ENCODE measurements around the gene PCK2. TPM values are rescaled to one million over a fixed set of nuclear protein-coding genes. Genes with fewer than 3 reads are reported as not detected.

PCK2 gene
- total and polyA plus RNA-seq, 2 of the 13 experiments (the other 11 are each of a cell fraction or from before 2014, with no cell fraction given), result 129 to 272 TPM

DNA sequence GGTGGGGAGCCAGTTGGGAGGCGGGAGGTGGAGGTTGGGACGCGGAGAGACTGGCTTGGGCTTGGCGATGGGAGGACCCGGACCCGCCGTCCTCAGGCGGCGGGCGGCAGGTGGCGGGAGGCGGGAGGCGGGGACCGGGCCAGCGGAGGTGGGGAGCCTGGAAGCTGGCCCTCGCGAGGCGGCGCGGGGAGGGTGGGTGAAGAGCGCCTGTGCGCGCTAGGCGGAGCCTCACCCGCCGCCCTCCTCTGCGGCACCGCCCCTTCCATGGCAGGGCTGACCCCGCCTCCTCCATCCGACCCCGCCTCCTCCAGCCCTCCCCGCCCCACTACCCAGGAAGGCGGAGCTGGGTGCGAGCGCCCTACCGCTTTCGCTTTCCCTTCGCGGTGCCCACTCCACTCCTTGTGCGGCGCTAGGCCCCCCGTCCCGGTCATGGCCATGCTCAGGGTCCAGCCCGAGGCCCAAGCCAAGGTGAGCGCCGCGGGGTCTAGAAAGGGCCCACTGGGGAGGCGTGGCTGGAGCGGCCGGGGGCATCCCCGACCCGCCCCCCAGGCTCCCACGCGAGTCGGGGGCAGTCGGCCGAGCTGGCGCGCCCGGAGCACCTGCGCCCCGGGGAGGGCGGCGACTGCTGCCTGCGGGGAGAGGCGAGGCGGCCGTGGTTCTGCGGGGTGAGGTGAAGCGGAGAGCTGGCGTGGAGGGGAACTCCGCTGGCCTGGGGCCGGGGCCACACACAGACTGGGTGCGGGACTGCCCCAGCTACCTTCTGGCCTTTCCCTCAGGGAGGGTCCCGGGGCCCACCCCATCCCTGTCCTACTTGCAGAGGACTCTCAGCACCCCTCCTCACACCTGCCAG lies 41.9 kb downstream of the PCK2 start, which contains the start of gene PSME1 (continued):
- TF ChIP-seq, protein P1, sequence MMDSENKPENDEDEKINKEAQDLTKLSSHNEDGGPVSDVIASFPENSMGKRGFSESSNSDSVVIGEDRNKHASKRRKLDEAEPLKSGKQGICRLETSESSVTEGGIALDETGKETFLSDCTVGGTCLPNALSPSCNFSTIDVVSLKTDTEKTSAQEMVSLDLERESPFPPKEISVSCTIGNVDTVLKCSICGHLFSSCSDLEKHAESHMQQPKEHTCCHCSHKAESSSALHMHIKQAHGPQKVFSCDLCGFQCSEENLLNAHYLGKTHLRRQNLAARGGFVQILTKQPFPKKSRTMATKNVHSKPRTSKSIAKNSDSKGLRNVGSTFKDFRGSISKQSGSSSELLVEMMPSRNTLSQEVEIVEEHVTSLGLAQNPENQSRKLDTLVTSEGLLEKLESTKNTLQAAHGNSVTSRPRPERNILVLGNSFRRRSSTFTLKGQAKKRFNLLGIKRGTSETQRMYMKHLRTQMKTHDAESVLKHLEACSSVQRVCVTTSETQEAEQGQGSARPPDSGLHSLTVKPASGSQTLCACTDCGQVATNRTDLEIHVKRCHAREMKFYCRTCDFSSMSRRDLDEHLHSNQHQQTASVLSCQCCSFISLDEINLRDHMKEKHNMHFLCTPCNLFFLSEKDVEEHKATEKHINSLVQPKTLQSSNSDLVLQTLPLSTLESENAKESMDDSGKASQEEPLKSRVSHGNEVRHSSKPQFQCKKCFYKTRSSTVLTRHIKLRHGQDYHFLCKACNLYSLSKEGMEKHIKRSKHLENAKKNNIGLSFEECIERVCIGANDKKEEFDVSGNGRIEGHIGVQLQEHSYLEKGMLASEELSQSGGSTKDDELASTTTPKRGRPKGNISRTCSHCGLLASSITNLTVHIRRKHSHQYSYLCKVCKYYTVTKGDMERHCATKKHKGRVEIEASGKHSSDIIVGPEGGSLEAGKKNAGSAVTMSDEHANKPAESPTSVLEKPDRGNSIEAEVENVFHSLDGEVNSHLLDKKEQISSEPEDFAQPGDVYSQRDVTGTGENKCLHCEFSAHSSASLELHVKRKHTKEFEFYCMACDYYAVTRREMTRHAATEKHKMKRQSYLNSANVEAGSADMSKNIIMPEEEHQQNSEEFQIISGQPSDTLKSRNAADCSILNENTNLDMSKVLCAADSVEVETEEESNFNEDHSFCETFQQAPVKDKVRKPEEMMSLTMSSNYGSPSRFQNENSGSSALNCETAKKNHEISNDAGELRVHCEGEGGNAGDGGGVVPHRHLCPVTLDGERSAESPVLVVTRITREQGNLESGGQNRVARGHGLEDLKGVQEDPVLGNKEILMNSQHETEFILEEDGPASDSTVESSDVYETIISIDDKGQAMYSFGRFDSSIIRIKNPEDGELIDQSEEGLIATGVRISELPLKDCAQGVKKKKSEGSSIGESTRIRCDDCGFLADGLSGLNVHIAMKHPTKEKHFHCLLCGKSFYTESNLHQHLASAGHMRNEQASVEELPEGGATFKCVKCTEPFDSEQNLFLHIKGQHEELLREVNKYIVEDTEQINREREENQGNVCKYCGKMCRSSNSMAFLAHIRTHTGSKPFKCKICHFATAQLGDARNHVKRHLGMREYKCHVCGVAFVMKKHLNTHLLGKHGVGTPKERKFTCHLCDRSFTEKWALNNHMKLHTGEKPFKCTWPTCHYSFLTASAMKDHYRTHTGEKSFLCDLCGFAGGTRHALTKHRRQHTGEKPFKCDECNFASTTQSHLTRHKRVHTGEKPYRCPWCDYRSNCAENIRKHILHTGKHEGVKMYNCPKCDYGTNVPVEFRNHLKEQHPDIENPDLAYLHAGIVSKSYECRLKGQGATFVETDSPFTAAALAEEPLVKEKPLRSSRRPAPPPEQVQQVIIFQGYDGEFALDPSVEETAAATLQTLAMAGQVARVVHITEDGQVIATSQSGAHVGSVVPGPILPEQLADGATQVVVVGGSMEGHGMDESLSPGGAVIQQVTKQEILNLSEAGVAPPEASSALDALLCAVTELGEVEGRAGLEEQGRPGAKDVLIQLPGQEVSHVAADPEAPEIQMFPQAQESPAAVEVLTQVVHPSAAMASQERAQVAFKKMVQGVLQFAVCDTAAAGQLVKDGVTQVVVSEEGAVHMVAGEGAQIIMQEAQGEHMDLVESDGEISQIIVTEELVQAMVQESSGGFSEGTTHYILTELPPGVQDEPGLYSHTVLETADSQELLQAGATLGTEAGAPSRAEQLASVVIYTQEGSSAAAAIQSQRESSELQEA (CRISPR knock-in tag; IDR thresholded peaks at IDR 0.05; ENCODE audit: not compliant biosample characterization), result peak; percentile 89
- no peak for TF ChIP-seq NR2F6 (IDR thresholded peaks at IDR 0.05)
- peak; percentile 72; the same call in 1 of the 2 replicates for TF ChIP-seq NR2F6 (CRISPR knock-in tag; IDR thresholded peaks at IDR 0.05)
- TF ChIP-seq ZBTB20 (CRISPR knock-in tag; IDR thresholded peaks at IDR 0.05; ENCODE audit: borderline replicate concordance, low read depth), result 0 out of 2 replicates have a peak, but pooled peaks have one; percentile 35
- peak; percentile 4; the same call in 1 of the 2 replicates for TF ChIP-seq ZNF510 (CRISPR knock-in tag; IDR thresholded peaks at IDR 0.05; ENCODE audit: low read depth)
- peak; percentile 11; the same call in 1 of the 2 replicates for TF ChIP-seq TFAP4 (IDR thresholded peaks at IDR 0.05; ENCODE audit: borderline replicate concordance, low read depth)
- TF ChIP-seq TFDP2 (CRISPR knock-in tag; IDR thresholded peaks at IDR 0.05), result peak; percentile 90
- peak; percentile 79; the same call in 1 of the 2 replicates for TF ChIP-seq ZBTB1 (CRISPR knock-in tag; IDR thresholded peaks at IDR 0.05; ENCODE audit: borderline replicate concordance)
- TF ChIP-seq ELK4 (CRISPR knock-in tag; IDR thresholded peaks at IDR 0.05; ENCODE audit: borderline replicate concordance), result no peak
- TF ChIP-seq ERF (CRISPR knock-in tag; IDR thresholded peaks at IDR 0.05), result peak; percentile 84
- peak; percentile 40; the same call in 1 of the 2 replicates for TF ChIP-seq KLF13 (CRISPR knock-in tag; IDR thresholded peaks at IDR 0.05)
- no peak for TF ChIP-seq SMYD3 (CRISPR knock-in tag; IDR thresholded peaks at IDR 0.05)
- peak; percentile 97 for TF ChIP-seq ZNF772 (CRISPR knock-in tag; IDR thresholded peaks at IDR 0.05)
- peak; percentile 54 for TF ChIP-seq NFYC (CRISPR knock-in tag; IDR thresholded peaks at IDR 0.05)
- no peak for TF ChIP-seq NFE2 (CRISPR knock-in tag; IDR thresholded peaks at IDR 0.05)
- no peak for TF ChIP-seq RFX5 (IDR thresholded peaks at IDR 0.05; ENCODE audit: low read depth, low read length)
- TF ChIP-seq PAX8 (CRISPR knock-in tag; IDR thresholded peaks at IDR 0.05; ENCODE audit: borderline replicate concordance), result no peak
